ENCODE results near the gene ATP2B3. TPM values are rescaled to one million over a fixed set of nuclear protein-coding genes. Genes with fewer than 3 reads are reported as not detected.

The ATP2B3 gene
- total RNA-seq, 4 donors from 2014 or later, result not detected

GRCh38 chrX:153606503-153606902 is 89.1 kb downstream of the ATP2B3 start:
- H3K27me3 ChIP-seq, result no peaks in the 10 kb centered on the region
- H3K4me1 ChIP-seq, result peaks cover 11% of the 10 kb centered on the region
- H3K36me3 ChIP-seq, result no peaks in the 10 kb centered on the region
- H3K9me3 ChIP-seq, result no peaks in the 10 kb centered on the region
- no peak for DNase-seq (ENCODE audit: low spot score in 2 of 2)
- no peak overlapping the region for H3K27ac ChIP-seq
- 87% methylated on average over 23 of the region's 23 CpGs for WGBS
- TF ChIP-seq CTCF (IDR thresholded peaks at IDR 0.05), result no peak
- TF ChIP-seq EP300 (IDR thresholded peaks at IDR 0.05), result no peak
- TF ChIP-seq POLR2AphosphoS5 (IDR thresholded peaks at IDR 0.05), result no peak
- no peak for TF ChIP-seq POLR2A (IDR thresholded peaks at IDR 0.05)
- H3K4me3 ChIP-seq, result no peak overlapping the region

- DNase-seq (ENCODE audit: low spot score in 2 of 2), result no peak
- TF ChIP-seq POLR2A (IDR thresholded peaks at IDR 0.05), result no peak
- no peak for TF ChIP-seq CTCF (IDR thresholded peaks at IDR 0.05)
- no peak for TF ChIP-seq POLR2AphosphoS5 (IDR thresholded peaks at IDR 0.05)
- no peak for TF ChIP-seq EP300 (IDR thresholded peaks at IDR 0.05)
- H3K36me3 ChIP-seq, result no peaks in the 10 kb centered on the region
- no peak overlapping the region for H3K27ac ChIP-seq
- 82% methylated on average over 2 of the region's 2 CpGs for WGBS
- H3K27me3 ChIP-seq, result no peaks in the 10 kb centered on the region
- H3K4me1 ChIP-seq, result peaks cover 11% of the 10 kb centered on the region
- H3K4me3 ChIP-seq, result no peak overlapping the region
- H3K9me3 ChIP-seq, result no peaks in the 10 kb centered on the region
Measured at GRCh38 chrX:153608376-153608775, 90.9 kb downstream of the ATP2B3 start.

GRCh38 chrX:153608806-153609205 is 91.4 kb downstream of the ATP2B3 start:
- no peaks in the 10 kb centered on the region for H3K9me3 ChIP-seq
- DNase-seq (ENCODE audit: low spot score in 2 of 2), result no peak
- H3K27me3 ChIP-seq, result no peaks in the 10 kb centered on the region
- H3K27ac ChIP-seq, result no peak overlapping the region
- 63% methylated on average over 4 of the region's 4 CpGs for WGBS
- H3K36me3 ChIP-seq, result no peaks in the 10 kb centered on the region
- TF ChIP-seq CTCF (IDR thresholded peaks at IDR 0.05), result no peak
- H3K4me1 ChIP-seq, result peaks cover 11% of the 10 kb centered on the region
- H3K4me3 ChIP-seq, result no peak overlapping the region

GRCh38 chrX:153609917-153610835 is 92.7 kb downstream of the ATP2B3 start:
- H3K27ac ChIP-seq, result no peak overlapping the region
- WGBS, result 37% methylated on average over 29 of the region's 63 CpGs
- TF ChIP-seq EP300 (IDR thresholded peaks at IDR 0.05), result no peak
- TF ChIP-seq CTCF (IDR thresholded peaks at IDR 0.05), result peak; percentile 47 to 72
- no peak for TF ChIP-seq POLR2A (IDR thresholded peaks at IDR 0.05)
- no peak for TF ChIP-seq POLR2AphosphoS5 (IDR thresholded peaks at IDR 0.05)
- peaks cover 11% of the 10 kb centered on the region for H3K4me1 ChIP-seq
- H3K36me3 ChIP-seq, result no peaks in the 10 kb centered on the region
- peak; percentile 80 for DNase-seq (ENCODE audit: low spot score in 2 of 2)
- H3K27me3 ChIP-seq, result no peaks in the 10 kb centered on the region
- H3K9me3 ChIP-seq, result no peaks in the 10 kb centered on the region
- H3K4me3 ChIP-seq, result peak overlapping the region; percentile 47

GRCh38 chrX:153610836-153611213 is 93.4 kb downstream of the ATP2B3 start:
- TF ChIP-seq POLR2AphosphoS5 (IDR thresholded peaks at IDR 0.05), result no peak
- no peak for TF ChIP-seq EP300 (IDR thresholded peaks at IDR 0.05)
- TF ChIP-seq CTCF (IDR thresholded peaks at IDR 0.05), result no peak
- TF ChIP-seq POLR2A (IDR thresholded peaks at IDR 0.05), result no peak
- no peaks in the 10 kb centered on the region for H3K27me3 ChIP-seq
- no peaks in the 10 kb centered on the region for H3K36me3 ChIP-seq
- H3K4me3 ChIP-seq, result no peak overlapping the region
- H3K9me3 ChIP-seq, result no peaks in the 10 kb centered on the region
- H3K27ac ChIP-seq, result no peak overlapping the region
- 74% methylated on average over 3 of the region's 9 CpGs for WGBS
- DNase-seq (ENCODE audit: low spot score in 2 of 2), result peak in 1 of 2 donors; percentile 48
- peaks cover 11% of the 10 kb centered on the region for H3K4me1 ChIP-seq

Measured in suprapubic skin (tissue), 4 donors.